ENCODE results near the gene KCNB1.

KCNB1 gene

GRCh38 chr20:49380337-49380780 lies 102.1 kb downstream of the KCNB1 start:
- no peak for TF ChIP-seq ZFX (IDR thresholded peaks at IDR 0.05)
- TF ChIP-seq CTCF (conservative IDR thresholded peaks at IDR 0.05) = no peak
- no peak overlapping the region for H3K27ac ChIP-seq

GRCh38 chr20:49379338-49379737 lies 103.1 kb downstream of the KCNB1 start:
- TF ChIP-seq CTCF (conservative IDR thresholded peaks at IDR 0.05) (no peak), ZFX (IDR thresholded peaks at IDR 0.05) (no peak)
- H3K27ac ChIP-seq = no peak overlapping the region

- no peak for TF ChIP-seq ZFX (IDR thresholded peaks at IDR 0.05)
- no peak for TF ChIP-seq CTCF (conservative IDR thresholded peaks at IDR 0.05)
- no peak overlapping the region for H3K27ac ChIP-seq
Measured at GRCh38 chr20:49377326-49377725, 105.1 kb downstream of the KCNB1 start.

- H3K27ac ChIP-seq = no peak overlapping the region
- TF ChIP-seq ZFX (IDR thresholded peaks at IDR 0.05) = no peak
- TF ChIP-seq CTCF (conservative IDR thresholded peaks at IDR 0.05) = no peak
Measured at GRCh38 chr20:49375170-49375569, 107.3 kb downstream of the KCNB1 start.

GRCh38 chr20:49372095-49372734 lies 110.3 kb downstream of the KCNB1 start:
- H3K27ac ChIP-seq = no peak overlapping the region
- no peak for TF ChIP-seq ZFX (IDR thresholded peaks at IDR 0.05)
- no peak for TF ChIP-seq CTCF (conservative IDR thresholded peaks at IDR 0.05)

- no peak for TF ChIP-seq ZFX (IDR thresholded peaks at IDR 0.05)
- no peak for TF ChIP-seq CTCF (conservative IDR thresholded peaks at IDR 0.05)
- H3K27ac ChIP-seq = no peak overlapping the region
Measured at GRCh38 chr20:49368596-49368995, 113.9 kb downstream of the KCNB1 start.

GRCh38 chr20:49367113-49367512 lies 115.4 kb downstream of the KCNB1 start:
- no peak overlapping the region for H3K27ac ChIP-seq
- TF ChIP-seq ZFX (IDR thresholded peaks at IDR 0.05) (no peak), CTCF (conservative IDR thresholded peaks at IDR 0.05) (no peak)
